HG03354 (cell line): ENCODE data around the gene MANBA.

ENCODE experiments used
- ATAC-seq: cut with Tn5 transposase; IDR thresholded peaks from one replicate; pipeline ENCODE4 v1.9.1; 2021; ENCODE audit warnings: mild to moderate bottlenecking; ENCODE audit not compliant: unreplicated experiment, poor library complexity, severe bottlenecking

Gene MANBA

DNA sequence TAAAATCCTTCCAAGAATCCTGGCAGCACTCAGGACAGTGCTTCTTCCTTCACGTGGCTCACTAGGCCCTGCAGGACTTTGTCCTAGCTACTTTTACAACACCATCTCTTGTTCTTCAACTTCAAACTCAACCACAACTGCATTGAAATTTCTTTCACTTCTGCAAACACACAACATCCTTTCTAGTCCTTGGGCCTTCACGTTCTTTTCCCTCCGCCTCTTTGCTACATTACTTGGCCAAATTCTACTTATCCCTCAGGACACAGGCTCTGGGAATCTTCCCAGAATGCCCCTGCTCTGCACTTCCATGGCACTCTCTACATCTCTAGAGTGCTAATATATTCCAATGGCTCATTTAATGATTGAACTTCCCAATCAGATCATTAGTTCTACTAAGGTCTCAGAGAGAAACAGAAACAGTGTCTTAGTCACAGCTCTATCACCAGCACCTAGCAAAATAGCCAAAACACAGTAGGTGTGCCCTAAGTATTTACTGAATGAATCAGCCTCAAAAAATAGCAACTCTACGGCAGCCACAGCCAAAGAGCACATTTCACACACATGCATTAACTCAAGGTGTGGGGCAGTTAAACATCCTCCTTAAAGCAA lies 73.3 kb downstream of the MANBA start:
- ATAC-seq: peak; percentile 90

DNA sequence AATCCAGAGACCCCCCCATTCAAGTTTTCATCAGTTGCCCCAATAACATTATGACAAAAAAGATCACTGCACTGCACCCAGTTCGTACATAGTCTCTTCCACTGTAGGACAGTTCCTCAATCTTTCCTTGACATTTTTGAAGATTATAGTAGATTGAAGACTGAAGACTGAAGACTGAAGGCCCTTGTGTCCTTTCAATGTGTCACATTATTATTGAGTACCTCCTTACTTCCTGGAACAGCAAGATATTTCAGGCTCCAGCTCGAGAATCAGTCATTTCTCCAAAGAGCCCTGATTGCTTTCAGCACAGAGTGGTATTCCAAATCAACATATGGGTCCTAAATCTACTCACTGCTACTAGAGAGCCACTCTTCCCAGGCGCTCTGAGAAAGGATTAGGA lies 75.0 kb downstream of the MANBA start:
- ATAC-seq: no peak

DNA sequence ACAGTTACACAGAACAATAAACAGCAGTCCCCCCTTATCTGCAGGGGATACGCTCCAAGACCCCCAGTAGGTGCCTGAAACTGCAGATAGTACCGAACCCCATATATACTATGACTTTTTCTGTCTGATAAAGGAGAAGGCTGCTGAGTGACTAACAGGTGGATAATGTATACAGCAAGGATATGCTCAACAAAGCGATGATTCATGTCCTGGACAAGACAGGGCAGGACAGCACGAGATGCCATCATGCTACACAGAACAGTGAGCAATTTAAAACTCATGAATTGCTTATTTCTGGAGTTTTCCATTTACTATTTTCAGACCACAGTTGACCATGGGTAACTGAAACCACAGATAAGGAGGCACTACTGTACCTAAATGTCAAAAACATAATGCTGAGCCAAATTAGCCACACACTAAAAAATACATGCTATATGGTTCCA lies 76.1 kb downstream of the MANBA start:
- ATAC-seq: no peak

DNA sequence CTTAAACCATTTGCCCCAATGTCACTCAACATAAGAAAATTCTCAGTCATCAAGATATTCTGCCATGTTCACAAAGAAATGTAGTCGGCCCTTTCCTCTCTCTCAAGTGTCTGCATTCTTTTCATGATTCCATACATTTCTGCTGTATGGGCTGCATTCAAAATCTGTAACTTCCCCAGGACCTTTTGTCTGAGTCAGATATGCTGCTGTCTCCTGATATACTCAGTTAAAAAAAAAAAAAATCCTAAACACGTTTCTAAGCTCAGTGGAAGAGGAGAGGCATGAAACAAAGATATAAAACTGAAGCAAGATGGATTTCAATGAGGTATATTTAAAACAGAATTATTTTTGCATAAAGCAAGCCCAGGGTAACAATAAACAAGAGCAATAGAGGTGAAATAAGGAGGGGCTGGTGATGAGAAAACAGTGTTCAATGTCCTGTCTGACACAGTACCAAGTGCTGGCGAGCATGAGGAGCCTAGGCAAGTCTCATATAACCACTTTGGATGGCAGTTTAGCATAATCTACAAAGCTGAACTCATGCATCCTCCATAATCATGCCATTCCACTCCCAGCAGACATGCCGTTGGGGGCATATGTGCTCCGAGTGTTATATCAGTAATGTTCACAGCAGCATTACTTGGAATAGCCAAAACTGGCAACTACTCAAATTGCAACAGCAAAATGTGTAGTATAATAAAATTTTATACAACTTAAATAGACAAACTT lies 76.7 kb downstream of the MANBA start:
- ATAC-seq: no peak

DNA sequence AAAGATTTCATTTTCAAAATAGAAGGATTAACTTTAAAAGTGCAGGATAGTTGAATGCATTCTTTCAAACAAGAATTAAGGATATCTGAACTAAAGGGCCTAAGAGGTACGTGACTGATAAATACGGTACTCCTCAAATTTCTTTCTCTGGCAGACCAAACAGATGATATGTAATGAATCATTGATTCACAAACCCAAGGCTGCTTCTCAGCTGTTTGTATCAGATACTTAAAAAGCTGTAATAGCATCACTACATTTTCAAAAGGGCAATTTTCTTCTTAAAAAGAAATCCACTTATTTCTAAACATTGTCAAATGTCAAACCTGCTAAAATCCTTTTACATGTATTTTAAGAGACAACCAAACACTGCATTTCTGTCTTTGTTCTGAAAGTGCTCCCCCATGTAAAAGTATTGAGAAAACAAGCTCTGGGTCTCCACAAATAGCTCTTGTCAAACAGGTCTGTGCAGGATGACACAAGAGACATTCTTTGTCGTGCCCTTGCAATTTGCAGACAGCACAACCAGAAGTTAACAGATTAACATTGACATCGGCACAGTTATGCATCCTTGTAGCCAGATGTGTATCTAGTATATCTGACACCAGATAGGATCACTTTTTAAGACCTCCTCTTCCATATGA lies 82.0 kb downstream of the MANBA start:
- no peak for ATAC-seq

DNA sequence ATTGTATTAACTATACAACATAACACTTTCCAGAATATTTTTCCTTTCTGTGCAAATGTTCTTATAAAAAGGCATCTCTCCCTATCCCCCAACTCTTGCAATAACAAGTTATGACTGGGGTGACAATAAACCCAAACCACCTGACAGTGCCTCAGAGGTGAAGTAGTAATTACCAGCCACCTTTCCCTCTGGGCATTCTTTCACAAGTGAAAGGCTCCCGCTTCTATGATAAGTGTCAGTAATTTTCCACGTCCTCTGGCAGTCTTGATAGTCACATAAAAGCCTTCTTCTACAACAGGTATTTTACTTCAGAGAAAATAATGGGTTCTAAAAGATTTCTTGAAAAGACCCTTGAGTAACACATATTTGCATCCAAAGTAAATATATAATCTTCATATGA lies 82.7 kb downstream of the MANBA start:
- no peak for ATAC-seq

DNA sequence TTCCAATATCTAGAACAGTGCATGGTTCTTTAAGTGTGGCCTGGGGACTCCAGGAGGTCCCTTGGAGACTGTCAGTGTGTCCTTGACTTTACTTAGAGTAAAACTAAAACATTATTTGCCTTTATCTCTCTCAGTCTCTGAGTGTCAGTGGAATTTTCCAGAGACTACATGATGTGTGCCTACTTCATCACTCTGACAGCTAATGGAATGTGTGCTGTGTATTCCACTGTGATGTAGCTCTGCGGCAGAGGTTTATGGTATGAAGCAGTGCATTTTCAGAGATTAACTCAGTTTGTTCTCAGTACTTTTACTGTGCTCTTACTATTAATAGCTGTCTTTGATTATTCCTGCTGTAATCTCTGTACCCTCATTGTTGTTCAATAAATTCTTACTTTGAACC lies 85.6 kb downstream of the MANBA start:
- ATAC-seq: no peak

DNA sequence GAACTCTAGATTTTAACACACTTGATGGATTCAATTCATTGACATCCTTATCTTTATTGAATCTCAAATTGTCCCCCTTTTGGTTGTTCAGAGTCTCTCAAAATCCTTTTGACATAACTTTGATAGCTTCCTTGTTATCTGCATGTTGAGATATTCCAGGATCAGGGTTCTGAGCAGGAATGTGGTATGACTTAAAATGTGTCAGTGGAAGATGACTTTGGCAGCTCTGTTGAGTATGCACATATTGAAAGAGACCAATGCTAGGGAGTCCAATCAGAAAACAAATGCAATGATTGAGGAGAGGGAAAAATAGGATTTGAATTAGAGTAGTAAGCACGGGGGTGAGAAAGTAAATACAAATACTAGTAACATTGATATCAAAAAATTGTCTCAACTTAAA lies 93.8 kb downstream of the MANBA start:
- no peak for ATAC-seq

DNA sequence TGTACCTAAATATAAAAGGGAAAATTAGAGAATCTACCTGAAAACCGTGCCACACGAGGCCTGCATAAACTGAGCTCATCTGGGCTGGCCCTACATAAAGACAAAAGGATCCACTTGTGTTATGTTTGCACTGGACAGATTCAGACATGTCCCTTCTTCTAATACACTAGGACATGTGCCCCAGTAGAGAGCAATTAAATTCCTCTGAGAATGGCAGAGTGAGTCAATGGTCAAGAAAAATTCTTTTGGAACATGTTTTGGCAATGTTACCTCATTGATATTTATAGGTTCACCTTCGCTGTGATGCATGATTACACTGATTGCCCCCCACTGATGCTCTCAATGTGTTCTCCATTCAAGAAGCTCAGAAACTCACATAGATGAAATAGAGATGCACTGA lies 95.2 kb downstream of the MANBA start:
- no peak for ATAC-seq

DNA sequence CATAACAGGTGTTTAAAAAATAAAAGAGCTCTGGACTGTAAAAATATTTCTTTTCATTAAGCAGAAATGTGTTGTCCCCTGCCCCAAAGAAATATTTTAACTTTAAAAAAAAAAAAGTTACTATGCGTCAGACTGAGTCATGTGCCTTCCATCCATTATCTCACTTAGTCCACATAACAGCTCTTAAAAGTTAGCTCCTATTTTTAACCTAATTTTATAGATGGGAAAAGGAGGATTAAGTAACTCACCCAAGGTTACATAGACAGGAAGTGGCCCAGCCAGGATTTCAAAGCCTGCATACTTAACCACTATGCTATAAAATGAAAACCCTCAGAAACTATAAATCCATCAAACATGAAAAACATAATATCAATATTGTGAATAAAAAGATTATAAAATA lies 97.7 kb downstream of the MANBA start:
- ATAC-seq: no peak

DNA sequence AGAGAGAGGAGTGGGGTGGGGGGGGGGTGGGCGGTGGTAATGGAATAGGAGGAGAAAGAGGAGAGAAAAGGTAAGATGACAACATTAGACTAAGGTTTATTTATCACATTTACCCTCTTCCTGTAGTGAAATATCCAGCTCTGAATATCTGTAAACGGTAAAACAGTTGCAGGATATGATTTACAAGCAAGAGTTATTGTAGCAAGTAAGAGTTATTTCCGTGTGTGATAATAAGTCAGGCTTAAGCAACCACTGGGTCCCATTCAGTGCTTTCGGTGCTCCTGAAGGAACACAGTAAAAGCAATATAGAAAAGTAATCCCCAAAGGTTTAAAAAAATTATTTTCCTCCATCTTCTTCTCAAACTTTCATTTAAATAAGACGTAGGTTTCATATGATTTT lies 103.6 kb downstream of the MANBA start:
- ATAC-seq: no peak

DNA sequence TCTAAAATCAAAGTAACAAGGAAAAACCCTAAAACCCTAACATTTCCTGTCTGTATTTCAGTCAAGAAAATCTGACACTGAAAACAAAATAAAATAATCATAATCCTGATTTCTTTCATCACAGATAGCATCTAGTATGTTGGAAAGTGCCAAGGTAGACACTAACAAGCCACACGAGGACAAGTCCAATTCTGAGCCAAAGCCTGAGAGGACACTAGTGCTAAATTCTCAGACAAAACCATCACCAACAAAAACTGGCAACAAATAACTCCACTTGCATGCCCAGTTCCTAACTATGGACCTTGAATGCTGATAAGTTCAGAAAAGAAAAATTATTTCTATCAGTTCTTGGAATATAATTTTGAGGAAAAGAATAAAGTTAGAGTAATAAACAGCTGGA lies 113.7 kb downstream of the MANBA start:
- ATAC-seq: no peak

DNA sequence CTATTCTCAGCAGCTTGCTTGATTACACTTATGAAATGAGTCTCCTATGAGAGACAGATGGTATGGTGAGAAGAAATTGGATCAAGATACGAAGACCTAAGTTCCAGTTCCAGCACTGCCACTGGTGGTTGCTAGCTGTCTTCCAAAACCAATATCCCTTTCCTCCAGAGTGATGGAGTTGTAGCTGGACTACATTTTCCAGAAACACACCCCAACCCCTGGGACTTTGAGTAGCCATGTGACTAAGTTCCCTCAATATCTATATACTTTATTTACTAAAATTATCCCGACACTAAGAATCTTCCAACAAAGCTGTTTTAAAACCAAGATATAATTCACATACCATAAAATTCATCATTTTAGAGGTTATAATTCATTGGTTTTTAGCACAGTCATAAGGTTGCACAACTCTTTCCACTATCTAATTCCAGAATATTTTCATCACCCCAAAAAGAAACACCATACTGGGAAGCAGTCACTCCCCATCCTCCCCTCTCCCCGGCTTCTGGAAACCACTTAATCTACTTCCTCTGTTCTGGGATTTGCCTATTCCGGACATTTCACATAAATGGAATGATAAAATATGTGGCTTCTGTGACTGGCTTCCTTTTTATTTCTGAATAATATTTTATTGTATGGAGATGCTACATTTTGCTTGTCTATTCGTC lies 118.0 kb downstream of the MANBA start:
- ATAC-seq: no peak

DNA sequence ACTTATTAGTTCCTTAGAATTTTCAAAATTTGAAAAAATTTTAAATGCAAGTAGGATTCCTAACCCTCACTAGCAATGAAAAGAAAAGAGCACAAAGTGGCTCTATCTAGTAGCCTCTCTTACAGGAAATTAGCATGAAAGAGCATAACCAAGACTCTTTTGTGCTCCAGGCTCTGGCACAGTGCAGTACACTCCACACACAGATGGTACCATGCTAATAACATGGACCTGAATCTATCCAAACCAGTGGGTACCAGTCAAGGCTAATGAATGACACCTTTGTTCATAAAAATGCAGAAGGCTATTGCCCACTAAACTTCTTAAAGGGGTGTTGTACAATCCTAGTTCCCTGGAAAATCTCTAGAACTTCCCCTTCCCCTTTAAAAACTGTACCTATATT lies 119.0 kb downstream of the MANBA start:
- no peak for ATAC-seq

DNA sequence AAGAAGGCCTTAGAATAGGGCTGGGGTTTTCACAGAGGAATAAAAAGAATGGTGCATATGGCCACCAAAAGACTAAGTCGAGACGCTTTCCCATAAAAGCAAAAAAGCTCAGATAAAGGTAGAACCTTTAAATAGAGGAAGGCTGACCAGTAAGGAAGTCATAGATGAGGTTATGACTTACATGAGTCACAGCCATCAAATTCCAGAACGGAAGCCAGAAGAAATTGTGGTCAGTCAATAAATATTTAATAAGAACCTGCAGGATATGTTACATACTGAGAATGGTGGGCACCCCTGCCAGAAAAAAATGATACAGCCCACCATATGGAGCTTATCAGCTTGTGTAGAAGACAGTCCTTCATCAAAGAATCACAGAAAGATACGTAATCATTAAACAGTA lies 120.1 kb downstream of the MANBA start:
- ATAC-seq: no peak

DNA sequence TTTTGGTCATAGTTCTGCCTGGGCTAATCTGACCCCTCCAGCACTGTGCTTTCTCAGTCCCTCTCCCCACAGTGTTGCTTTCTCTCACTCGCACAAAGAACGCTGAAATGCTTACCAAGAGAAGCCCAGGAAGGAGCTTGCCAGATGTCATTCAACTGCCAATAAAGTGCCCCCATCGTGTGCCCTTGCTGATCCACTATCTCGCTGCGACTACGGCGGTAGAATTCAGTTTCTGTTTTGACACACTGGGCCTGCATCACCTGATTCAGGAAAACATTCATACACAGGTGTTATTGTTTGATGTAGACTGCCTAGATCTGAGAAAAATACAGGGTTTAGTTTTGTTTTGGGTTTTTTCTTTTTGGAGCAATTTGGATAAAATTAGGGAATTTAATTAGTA lies 121.2 kb downstream of the MANBA start:
- ATAC-seq: no peak

DNA sequence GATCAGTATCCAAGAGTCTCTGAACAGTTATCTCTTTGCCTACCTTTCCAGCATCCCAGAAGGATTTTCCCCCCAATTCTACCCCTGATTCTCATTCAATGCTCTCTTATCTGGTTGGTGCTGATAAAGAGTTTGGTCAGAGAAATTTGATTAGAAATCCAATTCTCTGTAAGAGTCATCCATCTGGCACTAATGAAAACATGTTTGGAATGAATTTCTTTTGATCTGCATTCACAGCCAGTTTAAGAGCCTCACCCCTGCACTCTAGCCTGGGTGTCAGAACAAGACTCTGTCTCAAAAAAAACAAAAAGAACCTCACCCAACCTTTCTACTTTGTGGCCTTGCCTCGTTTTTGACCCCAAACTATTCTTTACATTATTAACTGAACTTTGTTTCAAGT lies 122.1 kb downstream of the MANBA start:
- no peak for ATAC-seq

DNA sequence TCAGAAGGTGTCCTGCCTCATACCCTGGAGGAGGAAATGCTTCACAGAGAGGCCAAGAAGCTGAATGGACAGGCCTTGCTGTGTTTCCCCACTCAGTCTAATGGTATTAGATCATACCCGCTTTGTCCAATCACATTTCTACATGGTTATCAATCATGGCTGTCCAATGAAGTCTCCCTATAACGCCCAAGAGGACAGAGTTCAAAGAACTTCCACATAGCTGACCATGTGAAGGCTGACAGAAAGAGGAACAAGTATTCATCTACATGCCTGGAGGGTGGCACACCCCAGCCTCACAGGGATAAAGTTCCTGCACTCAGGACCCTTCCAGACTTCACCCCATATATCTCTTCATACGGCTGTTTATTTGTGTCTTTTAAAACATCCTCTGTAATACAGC lies 123.4 kb downstream of the MANBA start:
- ATAC-seq: no peak

DNA sequence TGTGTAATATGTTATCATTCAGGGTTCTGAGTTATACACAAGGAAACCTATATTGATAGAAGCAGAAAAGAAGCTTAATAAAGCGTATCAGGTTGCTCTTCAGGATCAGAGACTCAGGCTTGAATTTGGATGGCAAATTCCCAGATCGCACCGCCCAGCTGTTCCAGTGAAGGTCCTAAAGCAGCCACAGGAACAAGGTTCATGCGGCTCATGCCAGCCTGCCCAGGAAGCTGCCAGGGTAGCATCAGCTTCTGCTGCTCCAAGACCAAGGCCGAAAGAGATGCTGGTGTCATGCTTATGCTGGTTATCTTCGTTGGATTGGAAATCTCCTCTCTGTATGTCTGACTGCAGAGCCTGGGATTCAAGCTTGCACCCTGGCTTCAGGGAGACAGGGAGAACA lies 127.7 kb downstream of the MANBA start:
- no peak for ATAC-seq

DNA sequence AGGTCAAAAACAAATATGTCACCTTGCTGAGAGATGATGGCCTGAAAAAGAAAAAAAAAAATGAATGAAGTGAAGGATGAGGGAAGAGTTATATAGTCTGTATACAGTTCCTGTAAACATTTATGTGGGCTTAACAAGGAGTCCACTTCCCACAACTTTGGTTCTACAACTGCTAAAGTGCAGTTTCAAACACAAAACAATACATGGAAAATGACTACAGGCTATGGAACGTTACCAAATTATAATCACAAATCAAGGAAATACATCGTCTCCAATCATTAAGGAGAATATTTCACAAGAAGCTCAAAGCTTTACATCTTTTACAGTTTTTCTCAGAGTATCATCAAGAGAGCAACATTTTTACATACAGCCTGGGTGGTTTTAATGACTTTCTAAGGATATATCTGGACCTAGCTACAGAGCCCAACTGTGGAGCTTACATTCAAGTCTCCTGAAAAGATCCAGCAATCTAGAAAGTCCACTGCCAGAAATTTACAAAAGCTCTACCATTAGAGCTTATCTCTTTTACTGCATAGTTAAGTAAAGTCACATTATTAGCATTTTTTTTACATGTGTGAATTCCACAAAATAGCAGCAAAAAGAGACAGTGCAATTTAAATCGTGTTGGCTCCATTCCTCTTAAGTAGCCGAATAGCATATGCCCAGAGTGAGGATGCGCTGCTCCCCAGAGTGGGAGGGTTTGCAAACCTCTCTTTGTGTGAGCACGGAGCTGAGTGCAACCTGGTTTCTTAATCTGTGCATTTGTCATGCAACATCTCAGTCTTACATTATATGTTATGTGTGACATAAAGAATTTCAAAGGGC lies 128.3 kb downstream of the MANBA start:
- ATAC-seq: no peak
